H1 (cell line): ENCODE measurements around the gene HOXD1. TPM values are rescaled to one million over a fixed set of nuclear protein-coding genes. Genes with fewer than 3 reads are reported as not detected.

Source experiments
- CTCF ChIA-PET: fragments of 300-600 bp; sonication (Branson Sonifier 250); formaldehyde crosslinking; loops from one replicate; lab custom pipeline; 2021; ENCODE audit not compliant: partially characterized antibody; lab: Charles Lee
- POLR2A ChIA-PET: fragments of 300-600 bp; sonication (Branson Sonifier 250); formaldehyde crosslinking; loops from one replicate; lab custom pipeline; 2021; ENCODE audit warnings: inconsistent platforms; ENCODE audit not compliant: partially characterized antibody; lab: Charles Lee
- DNase-seq, 2 experiments: peaks; one replicate each; pipeline versions ENCODE4 v3.0.0 to v3.0.0-alpha.2; 2010 to 2022; ENCODE audit warnings: low spot score in 2 of 2, low read depth in 1 of 2, mixed read lengths in 1 of 2
- FAIRE-seq: peaks from 2 replicates; lab custom pipeline; 2011; peaks lifted over from hg19 to GRCh38; lab: Jason Lieb, UNC
- H2AFZ ChIP-seq: 2 replicates; pipeline ENCODE4 v1.8.1; 2012; ENCODE audit warnings: low read length, inconsistent platforms
- H2AK5ac ChIP-seq: 2 replicates; pipeline ENCODE4 v1.6.1; 2013; ENCODE audit warnings: low read depth, low read length
- H2BK120ac ChIP-seq: replicated peaks from 2 replicates; pipeline ENCODE3; 2013; ENCODE audit warnings: low read depth, low read length, inconsistent platforms
- H2BK12ac ChIP-seq: 2 replicates; pipeline ENCODE4 v1.6.1; 2013; ENCODE audit warnings: low read depth, low read length
- H2BK15ac ChIP-seq: 2 replicates; pipeline ENCODE4 v1.6.1; 2013; ENCODE audit warnings: low read length
- H2BK20ac ChIP-seq: 2 replicates; pipeline ENCODE4 v1.6.1; 2013; ENCODE audit warnings: low read length
- H2BK5ac ChIP-seq: 2 replicates; pipeline ENCODE4 v1.6.1; 2013; ENCODE audit warnings: low read depth, low read length
- H3K14ac ChIP-seq: 2 replicates; pipeline ENCODE4 v1.6.1; 2013; ENCODE audit warnings: inconsistent platforms; ENCODE audit not compliant: insufficient read length
- H3K18ac ChIP-seq: 2 replicates; pipeline ENCODE4 v1.6.1; 2013; ENCODE audit warnings: low read length; ENCODE audit errors: extremely low read depth
- H3K23ac ChIP-seq: 2 replicates; pipeline ENCODE4 v1.6.1; 2013; ENCODE audit warnings: inconsistent platforms; ENCODE audit not compliant: insufficient read length
- H3K23me2 ChIP-seq: 2 replicates; pipeline ENCODE4 v1.6.1; 2013; ENCODE audit warnings: low read depth, low read length
- H3K27ac ChIP-seq: 2 replicates; pipeline ENCODE4 v1.6.1; 2011; ENCODE audit warnings: low read depth, low read length, inconsistent platforms
- H3K27me3 ChIP-seq, 4 experiments: replicated peaks in 1 of 4; 1 replicate in 1 of 4; 2 replicates in 3 of 4; pipeline versions ENCODE4 v1.6.1 to v1.8.1; 2011 to 2013; ENCODE audit warnings: low read length in 3 of 4, mild to moderate bottlenecking in 3 of 4, inconsistent platforms in 2 of 4, mixed read lengths in 2 of 4, moderate library complexity in 1 of 4; ENCODE audit not compliant: control insufficient read depth in 3 of 4, insufficient read depth in 3 of 4; ENCODE audit errors: extremely low read depth in 1 of 4
- H3K36me3 ChIP-seq, 4 experiments: 2 replicates each; pipeline versions ENCODE4 v1.6.1 to v1.8.1; 2011 to 2013; ENCODE audit warnings: mild to moderate bottlenecking in 4 of 4, low read length in 3 of 4, moderate library complexity in 2 of 4, control low read depth in 1 of 4, inconsistent platforms in 1 of 4; ENCODE audit not compliant: insufficient read depth in 4 of 4, control insufficient read depth in 2 of 4
- H3K4ac ChIP-seq: replicated peaks from 2 replicates; pipeline ENCODE3; 2013; ENCODE audit warnings: low read length, low read depth, mixed read lengths, inconsistent platforms; ENCODE audit not compliant: insufficient read length
- H3K4me1 ChIP-seq, 4 experiments: replicated peaks in 1 of 4; 1 replicate in 1 of 4; 2 replicates in 3 of 4; pipeline versions ENCODE4 v1.6.1 to v1.8.1; 2011 to 2013; ENCODE audit warnings: low read length in 3 of 4, inconsistent platforms in 2 of 4, mixed read lengths in 1 of 4; ENCODE audit not compliant: insufficient read depth in 4 of 4, control insufficient read depth in 3 of 4
- H3K4me2 ChIP-seq, 2 experiments: 2 replicates each; pipeline versions ENCODE4 v1.6.1 to v1.8.1; 2011 to 2013; ENCODE audit warnings: low read depth in 2 of 2, low read length in 2 of 2, control low read depth in 1 of 2, inconsistent platforms in 1 of 2, mild to moderate bottlenecking in 1 of 2; ENCODE audit not compliant: insufficient read depth in 1 of 2
- H3K4me3 ChIP-seq, 4 experiments: fragments of 200-600, 300-600 bp in 1 of 4; sonication (generic), shearing (Covaris generic), sonication (Bioruptor Twin) in 1 of 4; 2 replicates each; pipeline versions ENCODE4 v1.5.1 to v1.8.1; 2011 to 2016; ENCODE audit warnings: low read length in 4 of 4, low read depth in 3 of 4, control low read depth in 2 of 4, inconsistent platforms in 2 of 4, mild to moderate bottlenecking in 2 of 4, mixed read lengths in 1 of 4, moderate library complexity in 1 of 4; ENCODE audit not compliant: insufficient read depth in 2 of 4; ENCODE audit errors: extremely low read depth in 1 of 4
- H3K56ac ChIP-seq: replicated peaks from 2 replicates; pipeline ENCODE3; 2013; ENCODE audit warnings: low read depth, mild to moderate bottlenecking, mixed read lengths, low read length, inconsistent platforms; ENCODE audit not compliant: insufficient read length
- H3K79me1 ChIP-seq: 2 replicates; pipeline ENCODE4 v1.6.1; 2013; ENCODE audit warnings: low read depth, low read length, control low read depth
- H3K79me2 ChIP-seq, 2 experiments: 2 replicates each; pipeline versions ENCODE4 v1.6.1 to v1.8.1; 2012 to 2013; ENCODE audit warnings: low read length in 2 of 2, mild to moderate bottlenecking in 2 of 2, inconsistent platforms in 1 of 2; ENCODE audit not compliant: insufficient read depth in 2 of 2, control insufficient read depth in 1 of 2
- H3K9ac ChIP-seq, 4 experiments: replicated peaks in 1 of 4; 1 replicate in 1 of 4; 2 replicates in 3 of 4; pipeline versions ENCODE4 v1.6.1 to v1.8.1; 2011 to 2013; ENCODE audit warnings: low read depth in 3 of 4, low read length in 3 of 4, control low read depth in 2 of 4, mild to moderate bottlenecking in 2 of 4, moderate library complexity in 2 of 4, inconsistent platforms in 1 of 4; ENCODE audit errors: extremely low read depth in 1 of 4
- H3K9me3 ChIP-seq, 2 experiments: 2 replicates each; pipeline versions ENCODE4 v1.6.1 to v1.8.1; 2012 to 2013; ENCODE audit warnings: mild to moderate bottlenecking in 2 of 2, moderate library complexity in 2 of 2, control low read depth in 1 of 2, inconsistent platforms in 1 of 2, low read depth in 1 of 2, low read length in 1 of 2, mixed read lengths in 1 of 2; ENCODE audit not compliant: insufficient read depth in 2 of 2
- H4K20me1 ChIP-seq, 2 experiments: replicated peaks in 1 of 2; 2 replicates each; pipeline versions ENCODE3 to v1.8.1; 2011 to 2013; ENCODE audit warnings: inconsistent platforms in 2 of 2, low read length in 2 of 2, mild to moderate bottlenecking in 1 of 2; ENCODE audit not compliant: insufficient read depth in 2 of 2, control insufficient read depth in 1 of 2
- H4K5ac ChIP-seq: 2 replicates; pipeline ENCODE4 v1.6.1; 2013; ENCODE audit warnings: low read length, low read depth, mixed read lengths, inconsistent platforms; ENCODE audit not compliant: insufficient read length
- H4K8ac ChIP-seq: 2 replicates; pipeline ENCODE4 v1.8.0; 2013; ENCODE audit warnings: mild to moderate bottlenecking, moderate library complexity, low read length, inconsistent platforms; ENCODE audit not compliant: insufficient read depth; ENCODE audit errors: extremely low read depth
- H4K91ac ChIP-seq: replicated peaks from 2 replicates; pipeline ENCODE3; 2013; ENCODE audit warnings: low read length, mixed read lengths, inconsistent platforms; ENCODE audit not compliant: insufficient read length
- CBX8 ChIP-seq: fragments of 300-800, 300-1000 bp; sonication (generic); IDR thresholded peaks from 2 replicates; pipeline ENCODE4 v1.7.1; 2016; ENCODE audit warnings: low read depth, low read length, borderline replicate concordance
- CHD1 ChIP-seq: IDR thresholded peaks from 2 replicates; pipeline ENCODE4 v1.6.1; 2012; ENCODE audit warnings: low read depth, low read length, improper control_type of control experiment
- CHD2 ChIP-seq: IDR thresholded peaks from 2 replicates; pipeline ENCODE4 v1.6.1; 2012; ENCODE audit warnings: low read length, improper control_type of control experiment
- EZH2 ChIP-seq: fragments of 200-600 bp; sonication (generic); IDR thresholded peaks from 2 replicates; pipeline ENCODE4 v1.7.1; 2012; ENCODE audit warnings: low read depth, mild to moderate bottlenecking, moderate library complexity, low read length, inconsistent platforms; ENCODE audit not compliant: severe bottlenecking
- GABPA ChIP-seq: IDR thresholded peaks from 2 replicates; pipeline ENCODE4 v1.6.1; 2011; ENCODE audit warnings: mild to moderate bottlenecking, low read length, moderate library complexity, borderline replicate concordance; ENCODE audit not compliant: insufficient read depth
- KDM4A ChIP-seq: IDR thresholded peaks from one replicate; pipeline ENCODE4 v1.7.1; 2012; ENCODE audit warnings: low read depth, mild to moderate bottlenecking, moderate library complexity, low read length, inconsistent platforms; ENCODE audit not compliant: severe bottlenecking
- RNF2 ChIP-seq: fragments of 200-900, 300-1000 bp; sonication (generic); IDR thresholded peaks from 2 replicates; pipeline ENCODE4 v1.7.1; 2016; ENCODE audit warnings: borderline replicate concordance, low read depth, mild to moderate bottlenecking, antibody characterized with exemption, low read length; ENCODE audit not compliant: poor library complexity, severe bottlenecking; ENCODE audit errors: missing control alignments
- SP2 ChIP-seq: IDR thresholded peaks from 2 replicates; pipeline ENCODE4 v1.6.1; 2012; ENCODE audit warnings: mild to moderate bottlenecking, low read length, inconsistent platforms
- SUZ12 ChIP-seq: fragments of 200-600 bp; sonication (generic); IDR thresholded peaks from 2 replicates; pipeline ENCODE4 v1.6.1; 2012; ENCODE audit warnings: mild to moderate bottlenecking, inconsistent platforms, low read length, moderate library complexity, mixed read lengths
- WGBS, 2 experiments: shearing (Covaris generic) in 1 of 2; methylation state at CpG; one replicate each; pipeline versions ENCODE4 v1.1.6 to v1.1.7; 2013 to 2015; ENCODE audit warnings: low lambda C conversion rate in 2 of 2, mixed read lengths in 2 of 2, inconsistent platforms in 1 of 2, low coverage in 1 of 2, missing lambda C conversion rate in 1 of 2; ENCODE audit not compliant: insufficient replicate concordance in 2 of 2, insufficient coverage in 1 of 2, insufficient read length in 1 of 2; ENCODE audit errors: extremely low coverage in 1 of 2, missing lambda C conversion rate in 1 of 2; 5-methylcytosine and 5-hydroxymethylcytosine counted together
- polyA plus RNA-seq, 7 experiments: library from polyadenylated mRNA; depleted of rRNA in 3 of 7; stranded (reverse) in 5 of 7; unstranded in 2 of 7; fragments of >200 nt in 5 of 7; fragments of 200-250 nt in 2 of 7; gene quantifications; 1 replicate in 5 of 7; 2 replicates in 1 of 7; 4 replicates in 1 of 7; pipeline versions ENCODE4 v1.2.1 to v1.2.3, GENCODE V29; 2011 to 2013; ENCODE audit warnings: missing spikeins in 2 of 7, mixed read lengths in 2 of 7
- total RNA-seq: library from RNA; stranded (reverse); fragmentation: NEBNext Ultra II Directional; extraction: Animal tissue kit (Norgen Biotek cat#: 25700); gene quantifications from 2 replicates; pipeline ENCODE4 v1.2.1, GENCODE V29; 2021

Gene HOXD1
- total and polyA plus RNA-seq, 2 of the 8 experiments (the other 6 are each of a cell fraction or from before 2014, with no cell fraction given), result 0.03 TPM; not detected in 1

- Histone ChIP-seq H2BK15ac (no peak overlapping the region), H3K4me3 (peak overlapping the region in 1 of 4 experiments; percentile 54; a peak in 2 of 8 replicates), H3K14ac (no peak overlapping the region), H3K4me2 (peak overlapping the region; percentile 63 to 76), H2AK5ac (no peak overlapping the region), H3K27ac (no peak overlapping the region), H4K5ac (no peak overlapping the region), H3K79me1 (no peaks in the 10 kb centered on the region), H3K4me1 (peaks cover 5 to 12% (median 6%) of the 10 kb centered on the region in 4 experiments; a peak in 5 of 7 replicates), H4K91ac (no peak overlapping the region), H3K27me3 (peaks cover 72 to 99% (median 87%) of the 10 kb centered on the region in 4 experiments), H2BK20ac (no peak overlapping the region), H4K8ac (no peak overlapping the region), H3K18ac (no peak overlapping the region), H3K9me3 (no peaks in the 10 kb centered on the region), H2BK5ac (no peak overlapping the region), H3K56ac (no peak overlapping the region), H3K23ac (no peak overlapping the region), H3K36me3 (no peaks in the 10 kb centered on the region), H3K79me2 (no peaks in the 10 kb centered on the region), H2BK120ac (no peak overlapping the region), H2BK12ac (no peak overlapping the region), H4K20me1 (peaks cover 8 to 21% of the 10 kb centered on the region in 2 experiments), H3K23me2 (peaks cover 11% of the 10 kb centered on the region; the same call in 1 of the 2 replicates), H3K9ac (no peak overlapping the region), H3K4ac (no peak overlapping the region), H2AFZ (no peak overlapping the region)
- WGBS, 2 experiments, result 15% methylated on average over 28 of the region's 28 CpGs; no CpG with 5 or more reads in 1 of the 2 experiments
- FAIRE-seq (no peak), DNase-seq (no peak)
- ChIA-PET CTCF (interaction anchor here (0.5 to 8.7 kb wide), 6 partner anchors 11 to 368 kb away, joined by 3 to 60 read pairs (median 3); no protein-coding TSS in a partner anchor), POLR2A (interaction anchor here (0.6 to 0.9 kb wide), 4 partner anchors 9 to 265 kb away, joined by 3 to 5 read pairs (median 3); no protein-coding TSS in a partner anchor)
- TF ChIP-seq GABPA, result no peak
- TF ChIP-seq CHD2, result no peak
- no peak for TF ChIP-seq CHD1
- TF ChIP-seq CBX8, result peak; percentile 13; the same call in 1 of the 2 replicates
- TF ChIP-seq SP2, result no peak
- TF ChIP-seq EZH2, result peak; percentile 98
- TF ChIP-seq KDM4A, result no peak
- TF ChIP-seq SUZ12, result peak; percentile 99
- TF ChIP-seq RNF2, result peak; percentile 97
Measured at GRCh38 chr2:176189681-176190641, 1.5 kb downstream of the HOXD1 start.
